ENCODE measurements around the gene CACNA1C. TPM values are rescaled to one million over a fixed set of nuclear protein-coding genes. Genes with fewer than 3 reads are reported as not detected.
"Not testable (repeated sequence)": the region's sequence is repeated elsewhere in the genome, so short reads cannot be mapped to it uniquely, and the experiment has no call there.

CACNA1C gene
- total RNA-seq, 1 experiment from 2014 or later = 1.1 TPM

- H2BK20ac ChIP-seq (ENCODE audit: low read depth, low read length, poor library complexity, severe bottlenecking) = no peak overlapping the region
- no peak overlapping the region for H4K91ac ChIP-seq (ENCODE audit: insufficient read length, low read depth, low read length)
- H3K79me2 ChIP-seq (ENCODE audit: insufficient read depth, low read length) = no peaks in the 10 kb centered on the region; the same call in 1 of the 2 replicates
- H3T11ph ChIP-seq (ENCODE audit: low read length) = no peak overlapping the region
- no peak overlapping the region for H3K18ac ChIP-seq (ENCODE audit: insufficient read length, low read depth, low read length)
- no CpG with 5 or more reads among the region's 3 CpGs for WGBS (ENCODE audit: extremely low coverage, insufficient read length, low lambda C conversion rate)
- H3K27ac Mint-ChIP-seq = no peak overlapping the region
- H4K5ac ChIP-seq (ENCODE audit: insufficient read length, low read depth, low read length) = no peak overlapping the region
- no peak overlapping the region for H3K27ac ChIP-seq (ENCODE audit: insufficient read length, low read depth, low read length)
- no peak for TF ChIP-seq CTCF (conservative IDR thresholded peaks at IDR 0.05)
- no peaks in the 10 kb centered on the region for H3K27me3 ChIP-seq (ENCODE audit: insufficient read depth, low read length)
- H3K9me3 Mint-ChIP-seq = peaks cover 2 to 4% of the 10 kb centered on the region in 2 experiments; a peak in 3 of 5 replicates
- H3K9ac ChIP-seq (ENCODE audit: extremely low read depth, insufficient read length, low read length) = no peak overlapping the region
- no peak overlapping the region for H2AK5ac ChIP-seq (ENCODE audit: insufficient read length, low read length)
- H2BK12ac ChIP-seq (ENCODE audit: insufficient read length, low read depth, low read length) = no peak overlapping the region
- H4K20me1 ChIP-seq (ENCODE audit: control insufficient read depth, insufficient read depth, insufficient read length) = no peaks in the 10 kb centered on the region
- no peak overlapping the region for H3K4me2 ChIP-seq (ENCODE audit: insufficient read depth, insufficient read length, low read length)
- H3K4ac ChIP-seq (ENCODE audit: low read depth, low read length) = no peak overlapping the region
- DNase-seq = no peak
- H2BK5ac ChIP-seq (ENCODE audit: insufficient read length, low read length) = no peak overlapping the region
- no peaks in the 10 kb centered on the region; the same call in 1 of the 2 replicates for H3K27me3 Mint-ChIP-seq (ENCODE audit: low read depth)
- H2BK120ac ChIP-seq (ENCODE audit: low read depth, low read length, poor library complexity, severe bottlenecking) = no peak overlapping the region
- H3K23ac ChIP-seq (ENCODE audit: insufficient read length, low read depth, low read length) = no peak overlapping the region
- no peaks in the 10 kb centered on the region for H3K9me3 ChIP-seq (ENCODE audit: control insufficient read depth, low read depth, low read length)
- H4K8ac ChIP-seq (replicated peaks; ENCODE audit: insufficient read length, low read depth, low read length) = no peak overlapping the region
- H3K4me1 ChIP-seq (ENCODE audit: insufficient read depth, low read length) = no peaks in the 10 kb centered on the region
- peaks cover 0 to 3% (median 0%) of the 10 kb centered on the region in 3 experiments; a peak in 3 of 7 replicates for H3K36me3 Mint-ChIP-seq (ENCODE audit: insufficient read depth in 1 of 3, low read depth in 3 of 3)
- peaks cover 7 to 16% of the 10 kb centered on the region in 2 experiments for H3K4me1 Mint-ChIP-seq
- H3K79me1 ChIP-seq (ENCODE audit: insufficient read depth, low read depth, low read length, poor library complexity, severe bottlenecking) = no peaks in the 10 kb centered on the region
- H3K4me3 Mint-ChIP-seq = no peak overlapping the region
- no peak overlapping the region for H2AFZ ChIP-seq (ENCODE audit: low read length)
- H3K56ac ChIP-seq (ENCODE audit: insufficient read length, low read depth, low read length) = no peak overlapping the region
- H3K14ac ChIP-seq (ENCODE audit: insufficient read depth, low read length) = no peak overlapping the region; the same call in 1 of the 2 replicates
- no peak overlapping the region for H2BK15ac ChIP-seq (ENCODE audit: low read depth, low read length)
- no peaks in the 10 kb centered on the region for H3K23me2 ChIP-seq (ENCODE audit: insufficient read length, low read depth, low read length, poor library complexity, severe bottlenecking)
Measured at GRCh38 chr12:2101771-2102170, 49.0 kb downstream of the CACNA1C start.

DNA sequence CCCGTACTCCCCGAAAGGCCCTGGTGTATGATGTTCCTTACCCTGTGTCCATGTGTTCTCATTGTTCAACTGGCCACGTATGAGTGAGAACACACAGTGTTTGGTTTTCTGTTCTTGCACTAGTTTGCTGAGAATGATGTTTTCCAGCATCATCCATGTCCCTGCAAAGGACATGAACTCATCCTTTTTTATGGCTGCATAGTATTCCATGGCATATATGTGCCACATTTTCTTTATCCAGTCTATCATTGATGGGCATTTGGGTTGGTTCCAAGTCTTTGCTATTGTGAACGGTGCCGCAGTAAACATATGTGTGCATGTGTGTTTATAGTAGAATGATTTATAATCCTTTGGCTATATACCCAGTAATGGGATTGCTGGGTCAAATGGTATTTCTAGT lies 49.9 kb downstream of the CACNA1C start:
- H3K79me2 ChIP-seq (ENCODE audit: insufficient read depth, low read length); H3K9me3 ChIP-seq (ENCODE audit: control insufficient read depth, low read depth, low read length); H3T11ph ChIP-seq (ENCODE audit: low read length); H3K4ac ChIP-seq (ENCODE audit: low read depth, low read length); H4K8ac ChIP-seq (replicated peaks; ENCODE audit: insufficient read length, low read depth, low read length); H3K9ac ChIP-seq (ENCODE audit: extremely low read depth, insufficient read length, low read length); H3K4me3 Mint-ChIP-seq; H3K9me3 Mint-ChIP-seq; H3K4me1 ChIP-seq (ENCODE audit: insufficient read depth, low read length); H3K27ac ChIP-seq (ENCODE audit: insufficient read length, low read depth, low read length); H3K18ac ChIP-seq (ENCODE audit: insufficient read length, low read depth, low read length); H3K36me3 Mint-ChIP-seq (ENCODE audit: insufficient read depth in 1 of 3, low read depth in 3 of 3); H2BK15ac ChIP-seq (ENCODE audit: low read depth, low read length); H4K91ac ChIP-seq (ENCODE audit: insufficient read length, low read depth, low read length); H3K23ac ChIP-seq (ENCODE audit: insufficient read length, low read depth, low read length); H2AK5ac ChIP-seq (ENCODE audit: insufficient read length, low read length); H2BK20ac ChIP-seq (ENCODE audit: low read depth, low read length, poor library complexity, severe bottlenecking); H3K4me2 ChIP-seq (ENCODE audit: insufficient read depth, insufficient read length, low read length); H4K5ac ChIP-seq (ENCODE audit: insufficient read length, low read depth, low read length); H2BK5ac ChIP-seq (ENCODE audit: insufficient read length, low read length); H3K14ac ChIP-seq (ENCODE audit: insufficient read depth, low read length); H2AFZ ChIP-seq (ENCODE audit: low read length); H3K23me2 ChIP-seq (ENCODE audit: insufficient read length, low read depth, low read length, poor library complexity, severe bottlenecking); DNase-seq; H2BK120ac ChIP-seq (ENCODE audit: low read depth, low read length, poor library complexity, severe bottlenecking); H2BK12ac ChIP-seq (ENCODE audit: insufficient read length, low read depth, low read length); H3K56ac ChIP-seq (ENCODE audit: insufficient read length, low read depth, low read length); H3K27me3 Mint-ChIP-seq (ENCODE audit: low read depth); H3K27me3 ChIP-seq (ENCODE audit: insufficient read depth, low read length); H4K20me1 ChIP-seq (ENCODE audit: control insufficient read depth, insufficient read depth, insufficient read length); H3K27ac Mint-ChIP-seq; H3K79me1 ChIP-seq (ENCODE audit: insufficient read depth, low read depth, low read length, poor library complexity, severe bottlenecking): not testable (repeated sequence)
- H3K4me1 Mint-ChIP-seq = peaks cover 4 to 10% of the 10 kb centered on the region in 2 experiments
- WGBS (ENCODE audit: extremely low coverage, insufficient read length, low lambda C conversion rate) = no CpG with 5 or more reads among the region's 5 CpGs

Measured in H9 (cell line).